IMR-90 (cell line): Measurements from ENCODE around the gene FLCN. TPM values are rescaled to one million over a fixed set of nuclear protein-coding genes. Genes with fewer than 3 reads are reported as not detected.

Source experiments
- ATAC-seq: fragments of 200-7000 bp; cut with Tn5 transposase; 2 replicates; pipeline ENCODE4 v1.9.1; 2020; ENCODE audit warnings: low read depth, mild to moderate bottlenecking, moderate library complexity
- BruUV-seq: library from RNA; stranded (reverse); fragments of 400-500 nt; replicated peaks from 2 replicates; lab custom pipeline; 2021; lab: Mats Ljungman, UMichigan
- CTCF ChIA-PET: fragments of 300-600 bp; formaldehyde crosslinking; extraction: SDS; loops from one replicate; lab custom pipeline; 2021; ENCODE audit warnings: antibody characterized with exemption; lab: Yijun Ruan, JAX
- POLR2A ChIA-PET: fragments of 300-600 bp; sonication (Branson Sonifier 250); formaldehyde crosslinking; loops from one replicate; lab custom pipeline; 2022; ENCODE audit warnings: antibody characterized with exemption; ENCODE audit not compliant: unreplicated experiment; lab: Charles Lee
- DNase-seq: peaks from one replicate; pipeline ENCODE4 v3.0.0; 2013
- H2AFZ ChIP-seq: replicated peaks from 2 replicates; pipeline ENCODE3; 2013; ENCODE audit warnings: low read length, mild to moderate bottlenecking; ENCODE audit not compliant: poor library complexity
- H2AK5ac ChIP-seq: 2 replicates; pipeline ENCODE4 v1.6.1; 2013; ENCODE audit warnings: low read depth, low read length, inconsistent platforms
- H2AK9ac ChIP-seq: replicated peaks from 2 replicates; pipeline ENCODE3; 2013; ENCODE audit warnings: mild to moderate bottlenecking, low read depth, low read length, moderate library complexity; ENCODE audit not compliant: poor library complexity
- H2BK120ac ChIP-seq: 2 replicates; pipeline ENCODE4 v1.6.1; 2013; ENCODE audit warnings: low read depth, low read length, inconsistent platforms
- H2BK15ac ChIP-seq: 3 replicates; pipeline ENCODE4 v1.6.1; 2013; ENCODE audit warnings: low read depth, low read length, inconsistent platforms
- H2BK20ac ChIP-seq: 2 replicates; pipeline ENCODE4 v1.6.1; 2013; ENCODE audit warnings: low read depth, mild to moderate bottlenecking, inconsistent platforms, low read length, moderate library complexity
- H2BK5ac ChIP-seq: 2 replicates; pipeline ENCODE4 v1.6.1; 2013; ENCODE audit warnings: mild to moderate bottlenecking, low read depth, low read length, inconsistent platforms; ENCODE audit not compliant: poor library complexity, severe bottlenecking
- H3K14ac ChIP-seq: replicated peaks from 2 replicates; pipeline ENCODE4 v1.6.1; 2013; ENCODE audit warnings: low read depth, low read length, inconsistent platforms
- H3K18ac ChIP-seq: 2 replicates; pipeline ENCODE4 v1.6.1; 2013; ENCODE audit warnings: low read depth, low read length, control low read depth
- H3K23ac ChIP-seq: 2 replicates; pipeline ENCODE4 v1.6.1; 2013; ENCODE audit warnings: low read depth, low read length, inconsistent platforms
- H3K27ac ChIP-seq: 2 replicates; pipeline ENCODE4 v1.5.1; 2013; ENCODE audit warnings: mild to moderate bottlenecking, control low read depth, low read length; ENCODE audit not compliant: insufficient read depth
- H3K27me3 ChIP-seq: 2 replicates; pipeline ENCODE4 v1.6.1; 2013; ENCODE audit warnings: low read length; ENCODE audit not compliant: control insufficient read depth, insufficient read depth
- H3K36me3 ChIP-seq: 2 replicates; pipeline ENCODE4 v1.6.1; 2013; ENCODE audit warnings: low read length, mixed read lengths; ENCODE audit not compliant: control insufficient read depth, insufficient read depth
- H3K4ac ChIP-seq: 2 replicates; pipeline ENCODE4 v1.6.1; 2013; ENCODE audit warnings: low read depth, low read length, inconsistent platforms
- H3K4me1 ChIP-seq: 2 replicates; pipeline ENCODE4 v1.6.1; 2013; ENCODE audit warnings: low read length, mixed read lengths; ENCODE audit not compliant: control insufficient read depth, insufficient read depth
- H3K4me2 ChIP-seq: 2 replicates; pipeline ENCODE4 v1.6.1; 2013; ENCODE audit warnings: low read depth, mild to moderate bottlenecking, control low read depth, low read length, moderate library complexity
- H3K4me3 ChIP-seq: 2 replicates; pipeline ENCODE4 v1.5.1; 2013; ENCODE audit warnings: low read depth, mild to moderate bottlenecking, control low read depth, low read length, moderate library complexity; ENCODE audit not compliant: insufficient read depth
- H3K56ac ChIP-seq: 2 replicates; pipeline ENCODE4 v1.6.1; 2013; ENCODE audit warnings: low read length, inconsistent platforms; ENCODE audit not compliant: insufficient read depth; ENCODE audit errors: extremely low read depth
- H3K79me1 ChIP-seq, 2 experiments: 2 replicates each; pipeline ENCODE4 v1.6.1; 2013; ENCODE audit warnings: low read length in 2 of 2, inconsistent platforms in 1 of 2, low read depth in 1 of 2
- H3K9ac ChIP-seq: 2 replicates; pipeline ENCODE4 v1.6.1; 2013; ENCODE audit warnings: low read depth, low read length, control low read depth
- H3K9me1 ChIP-seq: 2 replicates; pipeline ENCODE4 v1.6.1; 2013; ENCODE audit warnings: low read length, inconsistent platforms; ENCODE audit not compliant: insufficient read depth
- H3K9me3 ChIP-seq: 2 replicates; pipeline ENCODE4 v1.6.1; 2013; ENCODE audit warnings: low read length; ENCODE audit not compliant: control insufficient read depth, insufficient read depth
- H4K20me1 ChIP-seq: 2 replicates; pipeline ENCODE4 v1.6.1; 2013; ENCODE audit warnings: low read length, inconsistent platforms; ENCODE audit not compliant: insufficient read depth
- H4K5ac ChIP-seq: 2 replicates; pipeline ENCODE4 v1.6.1; 2013; ENCODE audit warnings: mild to moderate bottlenecking, low read depth, low read length, control low read depth
- H4K8ac ChIP-seq, 2 experiments: 2 replicates each; pipeline ENCODE4 v1.6.1; 2013; ENCODE audit warnings: low read depth in 2 of 2, low read length in 2 of 2, control low read depth in 1 of 2, inconsistent platforms in 1 of 2
- H4K91ac ChIP-seq: 2 replicates; pipeline ENCODE4 v1.6.1; 2013; ENCODE audit warnings: low read depth, low read length, inconsistent platforms; ENCODE audit not compliant: insufficient read depth
- CTCF ChIP-seq: conservative IDR thresholded peaks from 2 replicates; pipeline ENCODE4 v1.5.1; 2012; ENCODE audit warnings: mild to moderate bottlenecking, low read depth, low read length, improper control_type of control experiment
- MXI1 ChIP-seq: IDR thresholded peaks from 2 replicates; pipeline ENCODE4 v1.6.1; 2012; ENCODE audit warnings: low read depth, mild to moderate bottlenecking, low read length, moderate library complexity, borderline replicate concordance
- WGBS, 2 experiments: methylation state at CpG; one replicate each; pipeline versions ENCODE4 v1.1.5 to v1.1.7; 2013; ENCODE audit warnings: missing lambda C conversion rate in 2 of 2; ENCODE audit not compliant: insufficient read length in 1 of 2; ENCODE audit errors: extremely low coverage in 2 of 2; 5-methylcytosine and 5-hydroxymethylcytosine counted together
- dilution Hi-C: fragments of 300-500 bp; cut with HindIII; formaldehyde crosslinking; loops from one replicate; pipeline ENCODE4 v1.14.3; 2018; ENCODE audit warnings: low sequenced_read_pairs; ENCODE audit not compliant: unreplicated experiment
- in situ Hi-C: fragments of 300-500 bp; cut with MboI; formaldehyde crosslinking; loops from 3 replicates; pipeline ENCODE4 v1.14.3; 2019; ENCODE audit warnings: low sequenced_read_pairs, inconsistent platforms, mixed read lengths
- intact Hi-C: fragments of 100-400 bp; cut with micrococcal nuclease; formaldehyde crosslinking; loops from 2 replicates; pipeline ENCODE4 v1.10.0; 2022
- polyA plus RNA-seq, 3 experiments: library from polyadenylated mRNA; depleted of rRNA; stranded (reverse); fragments of >200 nt; gene quantifications; 2 replicates each; pipeline ENCODE4 v1.2.3, GENCODE V29; 2012; ENCODE audit warnings: low replicate concordance in 1 of 3
- total RNA-seq: library from RNA; depleted of rRNA; stranded (reverse); fragments of >200 nt; gene quantifications from 2 replicates; pipeline ENCODE4 v1.2.3, GENCODE V29; 2012

Gene FLCN
- total and polyA plus RNA-seq, 2 of the 4 experiments (the other 2 are of a cell fraction) = 16.8 to 24.8 TPM

DNA sequence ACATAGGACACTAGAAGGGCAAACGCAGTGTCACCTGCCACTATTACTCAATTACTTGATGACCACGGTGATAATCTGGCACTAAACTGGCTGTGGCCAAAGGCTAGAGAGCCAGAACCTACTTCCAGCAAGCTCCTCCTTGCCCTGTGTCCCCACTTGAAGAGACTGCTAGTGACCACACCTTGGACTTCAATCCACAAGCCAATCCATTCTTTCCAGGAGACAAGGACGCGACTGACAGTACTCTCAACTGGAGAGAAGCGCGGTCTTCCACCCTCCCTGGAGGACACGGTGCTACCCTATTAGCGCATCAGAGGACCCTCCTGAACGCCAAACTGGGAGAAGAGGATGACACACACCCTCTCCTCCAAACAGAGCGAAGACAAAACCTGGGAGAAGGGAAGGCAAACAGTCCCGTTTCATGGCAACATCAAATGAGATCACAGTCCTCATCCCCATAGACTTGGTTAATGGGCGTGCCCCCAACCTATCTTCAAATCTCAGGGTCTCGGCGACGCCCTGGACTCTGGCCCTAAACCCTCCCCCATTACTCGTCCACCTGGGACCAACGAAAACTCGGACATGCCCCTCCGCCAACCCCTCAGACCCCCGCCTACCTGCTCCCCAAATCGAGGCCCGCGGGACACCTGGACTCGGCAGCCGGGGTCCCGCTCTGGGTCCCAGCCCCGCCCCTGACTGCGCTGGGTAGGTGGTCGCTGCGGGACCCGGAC, 508 bp downstream of the FLCN start:
- intact Hi-C loops = loop anchor here (1.0 kb wide), 1 partner anchor 94 kb away; no protein-coding TSS in a partner anchor
- BruUV-seq = TSS peak; percentile 39

More for the DNA sequence above, 508 bp downstream of the FLCN start:
- Histone ChIP-seq H3K9me3 (no peaks in the 10 kb centered on the region), H2BK20ac (no peak overlapping the region), H2AK9ac (peak overlapping the region; percentile 96), H3K4ac (peak overlapping the region; percentile 99), H3K14ac (peak overlapping the region; percentile 99), H2BK15ac (peak overlapping the region; percentile 15; the same call in 1 of the 3 replicates), H4K91ac (peak overlapping the region; percentile 100), H3K4me1 (peaks cover 4% of the 10 kb centered on the region), H3K27ac (peak overlapping the region; percentile 100), H2AFZ (peak overlapping the region; percentile 100), H3K9me1 (peaks cover 9% of the 10 kb centered on the region), H3K23ac (peak overlapping the region; percentile 87), H2BK120ac (peak overlapping the region; percentile 100; the same call in 1 of the 2 replicates), H3K4me2 (peak overlapping the region; percentile 96), H3K36me3 (peaks cover 10% of the 10 kb centered on the region; the same call in 1 of the 2 replicates), H3K79me1 (peaks cover 20 to 55% of the 10 kb centered on the region in 2 experiments), H3K4me3 (peak overlapping the region; percentile 93), H4K5ac (peak overlapping the region; percentile 70), H3K9ac (peak overlapping the region; percentile 97), H2BK5ac (peak overlapping the region; percentile 100), H3K56ac (peak overlapping the region; percentile 32; the same call in 1 of the 2 replicates), H3K18ac (peak overlapping the region; percentile 49; the same call in 1 of the 2 replicates), H3K27me3 (no peaks in the 10 kb centered on the region), H2AK5ac (peak overlapping the region; percentile 94), H4K20me1 (peaks cover 43% of the 10 kb centered on the region), H4K8ac (peak overlapping the region; percentile 64 to 98; a peak in 2 of 4 replicates)
- ChIA-PET CTCF (no interaction called here), POLR2A (interaction anchor here (0.5 to 0.7 kb wide), 4 partner anchors 28 to 134 kb away, joined by 3 to 8 read pairs (median 6); no protein-coding TSS in a partner anchor)
- DNase-seq = peak; percentile 31
- dilution Hi-C loops (no loop called here), in situ Hi-C loops (no loop called here)
- peak; percentile 25 for ATAC-seq
- TF ChIP-seq MXI1 = 0 out of 2 replicates have a peak, but pooled peaks have one; percentile 6
- TF ChIP-seq CTCF = no peak
- 2% methylated on average over 11 of the region's 31 CpGs; no CpG with 5 or more reads in 1 of the 2 experiments for WGBS, 2 experiments
